ENCODE data around the gene GOLGB1.

DNA sequence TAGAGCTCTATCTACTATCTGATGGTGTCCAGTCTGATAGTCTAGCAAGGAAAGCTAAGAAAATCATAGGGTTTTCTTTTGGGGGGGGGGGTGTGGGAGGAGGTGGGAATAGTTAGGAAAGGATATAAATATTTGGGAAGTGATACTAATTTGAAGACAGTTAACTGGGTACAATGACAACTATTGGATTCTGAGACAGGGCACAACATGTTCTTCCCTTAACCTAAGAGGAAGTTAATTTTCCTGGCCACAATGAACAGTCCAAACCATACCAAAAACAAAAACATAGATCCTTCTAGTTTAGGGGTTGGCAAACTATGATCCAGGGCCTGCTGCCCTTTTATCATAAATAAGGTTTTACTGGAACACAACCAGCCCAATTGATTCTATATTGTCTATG is 78.9 kb downstream of the GOLGB1 start:
- TF ChIP-seq, protein P1, sequence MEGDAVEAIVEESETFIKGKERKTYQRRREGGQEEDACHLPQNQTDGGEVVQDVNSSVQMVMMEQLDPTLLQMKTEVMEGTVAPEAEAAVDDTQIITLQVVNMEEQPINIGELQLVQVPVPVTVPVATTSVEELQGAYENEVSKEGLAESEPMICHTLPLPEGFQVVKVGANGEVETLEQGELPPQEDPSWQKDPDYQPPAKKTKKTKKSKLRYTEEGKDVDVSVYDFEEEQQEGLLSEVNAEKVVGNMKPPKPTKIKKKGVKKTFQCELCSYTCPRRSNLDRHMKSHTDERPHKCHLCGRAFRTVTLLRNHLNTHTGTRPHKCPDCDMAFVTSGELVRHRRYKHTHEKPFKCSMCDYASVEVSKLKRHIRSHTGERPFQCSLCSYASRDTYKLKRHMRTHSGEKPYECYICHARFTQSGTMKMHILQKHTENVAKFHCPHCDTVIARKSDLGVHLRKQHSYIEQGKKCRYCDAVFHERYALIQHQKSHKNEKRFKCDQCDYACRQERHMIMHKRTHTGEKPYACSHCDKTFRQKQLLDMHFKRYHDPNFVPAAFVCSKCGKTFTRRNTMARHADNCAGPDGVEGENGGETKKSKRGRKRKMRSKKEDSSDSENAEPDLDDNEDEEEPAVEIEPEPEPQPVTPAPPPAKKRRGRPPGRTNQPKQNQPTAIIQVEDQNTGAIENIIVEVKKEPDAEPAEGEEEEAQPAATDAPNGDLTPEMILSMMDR (IDR thresholded peaks at IDR 0.05), result no peak
- TF ChIP-seq POLR2A (IDR thresholded peaks at IDR 0.05) (no peak), POLR2AphosphoS5 (IDR thresholded peaks at IDR 0.05) (no peak)
